ENCODE measurements around the gene ALOX5.
"Not testable (repeated sequence)": the region's sequence is repeated elsewhere in the genome, so short reads cannot be mapped to it uniquely, and the experiment has no call there.

The ALOX5 gene

DNA sequence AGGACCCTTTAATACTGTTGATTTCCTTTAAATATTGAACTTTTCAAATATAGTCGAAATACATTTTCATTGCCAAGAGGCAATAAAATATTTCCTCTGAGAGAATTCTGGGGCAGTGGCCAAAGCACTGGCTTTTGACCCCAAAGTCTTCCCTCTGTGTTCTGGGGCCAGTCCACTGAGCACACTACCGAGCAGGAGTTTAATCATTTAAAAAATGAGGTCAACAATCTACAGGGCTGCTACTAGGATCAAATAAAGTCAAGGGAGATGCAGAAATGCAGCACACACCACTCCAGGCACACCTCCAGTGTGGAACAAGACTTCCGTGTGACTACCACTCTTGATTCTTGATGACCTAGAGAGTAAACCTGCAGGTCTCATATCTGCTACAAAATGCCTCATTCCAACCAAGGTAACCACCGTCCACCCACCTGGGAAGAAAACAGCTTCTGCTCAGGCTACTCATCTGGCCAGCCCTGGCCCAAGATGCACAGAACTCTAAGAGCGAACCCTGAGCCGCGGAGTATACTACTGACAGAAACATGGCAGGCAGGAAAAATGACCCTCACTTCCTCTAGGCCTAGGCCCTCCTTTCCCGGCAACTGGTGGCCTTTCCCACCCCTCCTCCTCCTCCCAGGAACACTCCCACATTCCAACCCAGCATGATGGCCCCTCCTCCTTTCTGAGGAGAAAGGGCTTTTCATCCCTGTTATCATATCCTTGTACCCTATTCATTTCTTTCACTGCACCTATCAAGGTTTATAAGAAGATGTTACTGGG is 97.7 kb downstream of the ALOX5 start:
- no peak for DNase-seq

DNA sequence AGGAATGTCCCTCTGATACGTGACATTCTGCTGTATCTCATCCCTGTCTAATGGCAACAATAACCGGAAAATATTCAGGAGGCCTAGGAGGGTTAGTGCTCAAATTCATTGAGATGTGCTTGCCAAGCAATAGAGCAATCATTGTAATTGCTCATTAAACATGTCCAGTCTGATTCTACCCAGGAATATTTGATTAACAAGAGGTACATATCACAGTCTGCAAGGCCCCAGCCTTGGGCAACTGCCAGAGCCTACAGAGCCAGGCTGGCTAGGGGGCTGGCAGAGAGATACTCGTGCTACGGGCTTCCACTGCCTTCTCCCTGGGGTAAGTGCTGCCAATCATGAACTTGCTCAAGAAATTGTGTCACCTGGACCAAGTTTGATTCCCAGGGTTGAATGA is 99.1 kb downstream of the ALOX5 start:
- DNase-seq = no peak

DNA sequence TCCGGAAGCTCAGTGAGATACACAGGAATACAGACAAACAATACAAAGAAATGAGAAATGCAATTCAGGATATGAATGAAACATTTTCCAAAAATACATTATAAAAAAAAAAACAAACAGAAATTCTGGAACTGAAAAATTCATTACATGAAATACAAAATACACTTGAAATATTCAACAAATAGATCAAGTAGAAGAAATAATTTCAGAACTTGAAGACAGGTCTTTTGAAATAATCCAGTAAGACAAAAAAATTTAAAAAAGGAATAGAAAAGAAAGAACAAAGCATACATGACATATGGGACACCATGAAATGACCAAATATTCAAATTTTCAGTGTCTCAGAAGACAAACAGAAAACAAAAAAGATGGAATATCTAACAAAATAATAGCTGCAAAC is 102.5 kb downstream of the ALOX5 start:
- no peak for DNase-seq

DNA sequence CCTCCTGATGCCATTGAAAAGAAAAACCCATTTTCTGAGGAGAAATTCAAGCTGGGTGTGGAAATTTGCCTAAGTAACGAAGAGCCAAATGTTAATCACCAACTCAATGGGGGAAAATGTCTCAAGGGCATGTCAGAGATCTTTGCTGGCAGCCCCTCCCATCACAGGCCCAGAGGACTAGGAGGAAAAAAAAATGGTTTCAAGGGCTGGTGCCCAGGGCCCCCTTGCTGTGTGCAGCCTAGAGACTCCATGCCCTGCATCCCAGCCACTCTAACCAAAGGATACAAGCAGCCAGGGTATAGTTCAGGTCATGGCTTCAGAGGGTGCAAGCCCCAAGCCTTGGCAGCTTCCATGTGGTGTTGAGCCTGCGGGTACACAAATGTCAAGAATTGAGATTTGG is 106.3 kb downstream of the ALOX5 start:
- no peak for DNase-seq

- not testable (repeated sequence) for DNase-seq
Observed at GRCh38 chr10:45481100-45481499, 107.1 kb downstream of the ALOX5 start.

DNA sequence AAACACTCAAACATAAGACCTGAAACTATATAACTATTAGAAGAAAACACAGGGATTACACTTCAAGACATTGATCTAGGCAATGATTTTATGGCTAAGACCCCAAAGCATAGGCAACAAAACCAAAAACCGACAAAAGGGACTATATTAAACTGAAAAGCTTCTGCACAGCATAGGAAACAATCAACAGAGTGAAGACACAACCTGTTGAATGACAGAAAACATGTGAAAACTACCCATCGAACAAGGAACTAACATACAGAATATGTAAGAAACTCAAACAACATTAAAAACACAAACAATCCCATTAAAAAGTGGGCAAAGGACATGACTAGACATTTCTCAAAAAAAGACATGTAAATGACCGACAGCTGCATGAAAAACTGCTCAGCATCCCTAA is 109.0 kb downstream of the ALOX5 start:
- DNase-seq = no peak

DNA sequence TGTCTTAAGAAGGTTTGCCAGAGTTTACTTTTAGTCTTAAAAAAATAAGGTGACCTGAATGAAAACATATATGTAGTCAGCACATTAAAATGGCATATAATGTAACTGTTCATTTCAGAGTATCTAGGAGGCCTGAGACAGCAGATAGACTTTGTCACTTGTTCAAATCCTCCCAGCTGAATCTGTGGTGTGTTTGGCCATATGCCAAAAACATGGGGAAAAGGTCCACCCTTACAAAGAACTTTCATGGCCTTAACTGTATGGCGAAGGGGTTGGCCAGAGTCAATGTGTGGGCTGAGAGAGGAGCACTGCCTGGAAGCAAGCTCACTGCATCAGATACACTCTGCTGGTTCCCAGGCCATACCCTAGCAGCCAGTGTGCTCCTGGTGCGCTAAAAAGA is 113.7 kb downstream of the ALOX5 start:
- DNase-seq = no peak

DNA sequence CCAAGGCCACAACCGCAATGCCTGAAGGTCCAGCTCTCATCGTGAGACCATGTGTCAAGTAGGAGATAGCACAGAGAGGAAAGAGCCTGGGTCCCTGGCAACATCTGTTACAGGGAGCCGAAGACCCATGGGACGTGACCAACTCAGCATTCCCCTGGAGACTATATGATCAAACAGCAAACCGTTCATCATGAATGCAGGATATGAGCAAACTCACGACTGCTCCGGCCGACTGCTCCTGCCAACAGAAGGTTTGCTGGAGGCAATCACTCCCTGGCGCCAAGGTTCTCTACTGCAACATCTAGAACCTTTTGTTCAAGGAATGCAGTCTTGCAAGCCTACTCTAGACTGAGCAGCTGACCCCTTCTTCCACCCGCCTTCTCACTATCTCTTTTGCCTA is 114.3 kb downstream of the ALOX5 start:
- DNase-seq = no peak

GRCh38 chr10:45490277-45490676 is 116.3 kb downstream of the ALOX5 start:
- no peak for DNase-seq

- DNase-seq = no peak
Observed at GRCh38 chr10:45491061-45491460, 117.0 kb downstream of the ALOX5 start.

All from activated CD4-positive, alpha-beta T cell treated with anti-CD3 and anti-CD28 coated beads, Interleukin-2, amount 50 U/mL, for 1 hour (primary cell).